HG03354 (cell line): ENCODE measurements around the gene MAD1L1.

Source experiments
- ATAC-seq: cut with Tn5 transposase; IDR thresholded peaks from one replicate; pipeline ENCODE4 v1.9.1; 2021; ENCODE audit warnings: mild to moderate bottlenecking; ENCODE audit not compliant: unreplicated experiment, poor library complexity, severe bottlenecking

MAD1L1 gene

GRCh38 chr7:1959305-1959704 is 273.4 kb downstream of the MAD1L1 start:
- no peak for ATAC-seq

DNA sequence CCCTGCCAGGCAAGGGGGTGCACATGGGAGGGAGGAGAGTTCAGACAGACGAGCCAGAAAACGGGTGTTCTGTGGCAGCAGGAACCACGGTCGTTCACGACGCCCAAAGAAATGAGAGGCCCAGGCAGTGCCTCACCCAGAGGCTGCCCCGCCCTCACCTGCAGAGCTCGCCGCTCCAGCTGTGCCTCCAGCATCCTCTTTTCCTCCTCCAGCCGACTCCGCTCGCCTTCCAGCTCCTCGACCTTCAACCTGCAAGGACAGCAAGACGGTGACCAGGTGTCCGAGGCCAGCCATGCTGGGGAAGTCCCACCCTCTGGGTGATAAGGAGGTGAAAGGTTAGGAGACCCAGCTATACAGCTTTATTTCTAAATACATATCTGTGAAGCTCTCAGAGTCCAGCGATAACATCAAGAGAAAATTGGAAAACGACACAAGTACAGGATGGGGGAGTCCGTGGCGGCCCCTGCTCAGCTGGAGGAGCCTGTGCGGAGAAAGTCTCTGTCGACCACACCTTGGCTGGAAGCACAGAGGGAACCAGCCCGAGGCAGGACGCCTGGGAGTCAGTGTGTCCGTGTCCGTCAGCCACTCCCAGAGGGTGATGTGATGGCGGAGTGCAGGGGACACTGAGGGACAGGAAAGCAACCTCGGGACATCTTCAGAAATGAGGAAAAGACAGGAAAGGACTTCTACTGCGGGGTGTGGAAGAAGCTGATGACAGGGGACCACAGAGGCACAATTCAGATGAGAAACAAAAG is 275.1 kb downstream of the MAD1L1 start:
- no peak for ATAC-seq

- no peak for ATAC-seq
Measured at GRCh38 chr7:1956611-1957470, 275.9 kb downstream of the MAD1L1 start.

GRCh38 chr7:1956141-1956540 is 276.6 kb downstream of the MAD1L1 start:
- ATAC-seq, result no peak

DNA sequence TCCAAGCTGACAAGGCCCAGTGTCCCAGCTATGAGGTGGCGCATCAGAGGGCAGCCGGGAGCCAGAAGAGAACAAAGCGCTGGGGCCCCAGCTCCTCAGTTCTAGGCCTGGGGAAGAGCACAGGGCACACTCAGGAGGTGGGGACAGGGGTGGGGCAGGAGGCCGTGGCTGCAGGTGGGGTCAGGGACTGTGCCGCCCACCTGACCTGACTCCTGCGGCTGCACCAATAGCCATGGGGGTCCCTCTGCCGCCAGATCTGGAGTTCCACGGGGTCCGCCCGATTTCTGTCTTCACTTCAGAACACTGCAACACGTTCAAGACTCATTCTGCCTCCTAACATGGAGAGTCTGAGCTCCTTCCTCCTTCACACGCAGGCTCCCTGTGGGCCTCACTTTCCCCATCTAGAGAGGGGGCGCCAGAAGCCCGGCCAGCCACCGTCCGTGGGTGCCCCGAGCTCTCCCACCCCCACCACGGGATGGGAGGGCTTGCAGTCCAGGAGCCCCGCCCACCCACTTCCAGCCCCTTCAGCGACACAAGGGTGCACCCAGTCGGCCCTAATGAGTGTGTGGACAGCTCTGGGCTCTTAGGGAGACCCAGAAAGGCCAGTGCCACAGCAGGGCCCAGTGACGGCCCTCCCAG is 278.3 kb downstream of the MAD1L1 start:
- no peak for ATAC-seq

DNA sequence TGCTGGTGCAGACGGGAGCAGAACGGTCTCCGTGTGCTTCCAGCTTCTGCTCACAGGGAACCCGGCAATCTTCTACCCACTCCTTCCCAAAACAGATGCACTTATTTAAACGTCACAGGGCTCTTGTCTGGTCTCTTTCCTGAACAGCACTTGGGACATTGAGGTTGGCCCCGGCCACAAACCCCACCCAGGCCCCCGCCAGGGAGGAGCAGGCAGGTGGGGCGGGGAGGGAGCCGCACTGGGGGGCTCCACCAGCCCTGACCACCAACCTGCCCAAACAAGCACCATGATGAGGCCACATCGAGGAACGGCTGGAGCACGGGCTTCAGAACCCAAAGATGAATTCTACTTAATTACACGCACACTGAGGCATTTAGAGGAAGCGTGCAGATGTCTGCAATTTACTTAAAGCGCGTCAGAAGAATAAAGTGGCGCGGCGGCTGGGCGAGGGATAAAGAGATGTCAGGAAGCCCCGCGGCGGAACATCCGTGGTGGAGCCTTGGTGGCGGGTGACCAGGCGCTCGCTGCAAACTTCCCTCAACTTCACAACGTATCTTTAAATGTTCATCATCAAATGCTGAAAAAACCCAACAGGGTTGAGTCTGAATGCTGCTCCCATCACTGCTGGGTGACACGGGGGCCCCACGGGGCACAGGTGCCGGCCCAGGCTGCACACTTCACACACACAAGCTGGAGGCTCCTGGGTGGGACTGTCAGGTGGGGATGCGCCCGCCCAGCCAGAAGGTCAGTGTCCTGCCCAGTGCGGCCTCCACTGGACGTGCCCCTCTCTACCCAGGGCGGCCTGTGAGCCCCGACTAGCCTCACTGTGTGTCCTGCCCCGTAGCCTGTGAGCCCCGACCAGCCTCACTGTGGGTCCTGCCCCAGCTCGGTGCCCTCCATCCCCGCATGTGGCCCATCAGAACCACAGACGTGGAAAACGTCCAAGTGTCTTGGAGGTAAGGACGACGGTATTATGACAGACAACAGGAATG is 279.2 kb downstream of the MAD1L1 start:
- ATAC-seq, result no peak

- no peak for ATAC-seq
Measured at GRCh38 chr7:1952781-1953180, 280.0 kb downstream of the MAD1L1 start.

DNA sequence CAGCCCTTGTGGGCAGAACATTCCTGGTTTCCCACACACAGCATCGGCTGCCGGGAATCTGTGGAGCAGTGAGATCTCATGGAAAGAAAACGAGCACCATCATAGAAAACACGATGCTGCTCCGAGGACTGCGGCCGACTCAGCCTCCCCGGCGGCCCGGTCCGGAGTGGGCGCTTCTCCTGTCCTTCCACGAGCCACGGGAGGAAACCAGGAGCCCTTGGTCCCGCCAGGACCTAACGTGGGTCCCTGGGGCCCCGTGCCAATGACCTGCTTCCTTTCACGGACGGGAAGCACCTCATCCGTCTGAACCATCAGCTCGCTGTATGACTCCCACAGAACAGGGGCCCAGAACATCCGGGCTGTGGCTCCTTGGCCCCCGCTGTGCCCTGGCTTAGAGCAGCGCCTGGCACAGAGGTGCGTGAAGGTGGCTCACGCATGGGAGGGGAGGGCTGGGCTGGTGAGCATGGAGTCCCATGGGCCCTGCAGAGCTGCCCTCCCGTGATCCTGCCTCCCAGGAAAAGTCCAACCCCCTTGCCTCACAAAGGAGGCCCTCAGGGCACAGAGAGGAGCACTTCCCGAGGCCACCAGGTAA is 280.5 kb downstream of the MAD1L1 start:
- ATAC-seq, result no peak

DNA sequence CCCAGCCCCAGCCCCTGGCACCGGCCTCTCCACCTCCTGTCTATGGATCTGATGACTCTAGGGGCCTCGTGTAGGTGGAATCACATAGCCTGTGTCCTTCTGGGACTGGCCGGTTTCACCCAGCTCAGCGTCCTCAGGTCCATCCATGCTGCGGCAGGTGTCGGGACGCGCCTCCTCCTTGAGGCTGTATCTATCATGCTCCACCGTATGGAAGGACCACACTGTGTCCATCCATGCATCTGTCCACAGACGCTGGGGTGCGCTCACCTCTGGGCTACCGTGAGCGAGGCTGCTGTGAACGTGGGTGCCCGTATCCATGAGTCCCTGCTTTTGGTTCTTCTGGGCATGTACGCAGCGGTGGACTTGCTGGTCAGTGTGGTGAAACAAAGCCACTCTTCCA is 281.1 kb downstream of the MAD1L1 start:
- ATAC-seq, result no peak

- ATAC-seq, result no peak
Measured at GRCh38 chr7:1951159-1951536, 281.6 kb downstream of the MAD1L1 start.

GRCh38 chr7:1950452-1951158 is 282.1 kb downstream of the MAD1L1 start:
- no peak for ATAC-seq

DNA sequence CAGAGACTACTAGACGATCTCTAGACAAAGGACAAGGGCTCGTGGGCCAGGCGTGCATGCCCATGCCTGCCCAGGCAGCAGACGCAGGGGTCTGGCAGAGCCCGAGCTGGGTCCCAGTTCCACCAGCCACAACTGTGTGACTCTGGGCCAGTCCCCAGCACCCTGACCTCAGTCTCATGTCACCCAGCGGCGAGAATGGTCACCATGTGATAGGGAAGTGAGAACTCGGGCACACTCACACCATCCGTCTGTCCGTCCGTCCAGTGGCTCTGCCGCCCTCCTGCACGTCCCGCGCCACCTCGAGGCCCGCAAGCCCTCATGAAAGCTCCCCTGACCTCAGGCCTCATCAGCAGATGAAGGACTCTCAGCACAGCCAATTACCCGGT is 282.7 kb downstream of the MAD1L1 start:
- ATAC-seq, result no peak

- ATAC-seq, result no peak
Measured at GRCh38 chr7:1949681-1950055, 283.1 kb downstream of the MAD1L1 start.

- ATAC-seq, result no peak
Measured at GRCh38 chr7:1948887-1949680, 283.7 kb downstream of the MAD1L1 start.

- ATAC-seq, result no peak
Measured at GRCh38 chr7:1948301-1948796, 284.4 kb downstream of the MAD1L1 start.

- ATAC-seq, result no peak
Measured at GRCh38 chr7:1947586-1948217, 285.0 kb downstream of the MAD1L1 start.

GRCh38 chr7:1946773-1947450 is 285.8 kb downstream of the MAD1L1 start:
- no peak for ATAC-seq
